Peyer's patch (tissue), 4 donors: ENCODE measurements around the gene CELF1.

Experiments
- POLR2A ChIP-seq, 2 donors: fragments of 450-650 bp; IDR thresholded peaks; one replicate each; pipeline ENCODE4 v1.5.1; 2017; ENCODE audit warnings: antibody characterized with exemption in 2 of 2, mild to moderate bottlenecking in 2 of 2, moderate library complexity in 2 of 2
- TF ChIP-seq, protein P1 (sequence below), 6 experiments: fragments of 450-650 bp in 4 of 6; fragments of 200-600 bp in 2 of 6; sonication (generic) in 1 of 6; IDR thresholded peaks; one replicate each; pipeline ENCODE4 v1.5.1; 2017 to 2019; ENCODE audit warnings: antibody characterized with exemption in 6 of 6, mild to moderate bottlenecking in 3 of 6, moderate library complexity in 1 of 6

DNA sequence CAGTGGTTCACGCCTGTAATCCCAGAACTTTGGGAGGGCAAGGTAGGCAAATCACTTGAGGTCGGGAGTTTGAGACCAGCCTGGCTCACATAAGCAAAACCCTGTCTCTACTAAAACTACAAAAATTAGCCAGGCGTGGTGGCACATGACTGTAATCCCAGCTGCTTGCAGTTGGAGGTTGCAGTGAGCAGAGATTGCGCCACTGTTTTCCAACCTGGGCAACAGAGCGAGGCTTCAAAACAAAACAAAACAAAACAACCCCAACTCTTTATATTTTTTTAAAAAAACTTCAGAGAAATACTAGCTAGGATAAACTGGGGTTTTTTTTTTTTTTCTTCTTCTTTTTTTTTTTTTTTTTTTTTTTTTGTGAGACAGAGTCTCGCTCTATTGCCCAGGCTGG is 72.2 kb downstream of the CELF1 start:
- TF ChIP-seq, protein P1, sequence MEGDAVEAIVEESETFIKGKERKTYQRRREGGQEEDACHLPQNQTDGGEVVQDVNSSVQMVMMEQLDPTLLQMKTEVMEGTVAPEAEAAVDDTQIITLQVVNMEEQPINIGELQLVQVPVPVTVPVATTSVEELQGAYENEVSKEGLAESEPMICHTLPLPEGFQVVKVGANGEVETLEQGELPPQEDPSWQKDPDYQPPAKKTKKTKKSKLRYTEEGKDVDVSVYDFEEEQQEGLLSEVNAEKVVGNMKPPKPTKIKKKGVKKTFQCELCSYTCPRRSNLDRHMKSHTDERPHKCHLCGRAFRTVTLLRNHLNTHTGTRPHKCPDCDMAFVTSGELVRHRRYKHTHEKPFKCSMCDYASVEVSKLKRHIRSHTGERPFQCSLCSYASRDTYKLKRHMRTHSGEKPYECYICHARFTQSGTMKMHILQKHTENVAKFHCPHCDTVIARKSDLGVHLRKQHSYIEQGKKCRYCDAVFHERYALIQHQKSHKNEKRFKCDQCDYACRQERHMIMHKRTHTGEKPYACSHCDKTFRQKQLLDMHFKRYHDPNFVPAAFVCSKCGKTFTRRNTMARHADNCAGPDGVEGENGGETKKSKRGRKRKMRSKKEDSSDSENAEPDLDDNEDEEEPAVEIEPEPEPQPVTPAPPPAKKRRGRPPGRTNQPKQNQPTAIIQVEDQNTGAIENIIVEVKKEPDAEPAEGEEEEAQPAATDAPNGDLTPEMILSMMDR (IDR thresholded peaks at IDR 0.05), result no peak
- no peak for TF ChIP-seq POLR2A (IDR thresholded peaks at IDR 0.05)
